Measurements from ENCODE around the gene DENND2D.

DENND2D gene

GRCh38 chr1:111174070-111174469 lies 26.4 kb downstream of the DENND2D start:
- DNase-seq: no peak

- no peak for DNase-seq
Observed at GRCh38 chr1:111172463-111172862, 28.0 kb downstream of the DENND2D start.

- DNase-seq: peak; percentile 14
Observed at GRCh38 chr1:111164151-111164550, 36.3 kb downstream of the DENND2D start.

- DNase-seq: peak; percentile 17
Observed at GRCh38 chr1:111163363-111163762, 37.1 kb downstream of the DENND2D start.

- DNase-seq: peak; percentile 33
Observed at GRCh38 chr1:111162488-111162880, 38.0 kb downstream of the DENND2D start.

- peak; percentile 94 for DNase-seq
Observed at GRCh38 chr1:111161843-111162487, 38.5 kb downstream of the DENND2D start.

- no peak for DNase-seq
Observed at GRCh38 chr1:111157431-111157830, 43.0 kb downstream of the DENND2D start.

GRCh38 chr1:111154021-111154999 lies 46.1 kb downstream of the DENND2D start:
- no peak for DNase-seq

- no peak for DNase-seq
Observed at GRCh38 chr1:111151838-111152237, 48.6 kb downstream of the DENND2D start.

GRCh38 chr1:111148376-111148881 lies 52.0 kb downstream of the DENND2D start:
- DNase-seq: no peak

GRCh38 chr1:111147948-111148347 lies 52.5 kb downstream of the DENND2D start:
- DNase-seq: no peak

- no peak for DNase-seq
Observed at GRCh38 chr1:111145963-111146768, 54.3 kb downstream of the DENND2D start.

GRCh38 chr1:111145542-111145941 lies 54.9 kb downstream of the DENND2D start:
- DNase-seq: no peak

- DNase-seq: no peak
Observed at GRCh38 chr1:111142356-111142975, 58.0 kb downstream of the DENND2D start.

GRCh38 chr1:111141245-111142220 lies 58.9 kb downstream of the DENND2D start:
- no peak for DNase-seq

GRCh38 chr1:111140680-111140967 lies 59.8 kb downstream of the DENND2D start:
- DNase-seq: no peak

GRCh38 chr1:111139956-111140679 lies 60.3 kb downstream of the DENND2D start, which contains the start of the genes CEPT1 and DRAM2:
Gene CEPT1 (plus strand): TSS chr1:111140223. CDS start chr1:111147715, 7,492 bp downstream.
Gene DRAM2 (minus strand): TSS chr1:111140093. CDS start chr1:111131554, 8,539 bp downstream.
- DNase-seq: peak; percentile 93

GRCh38 chr1:111139324-111139955 lies 61.0 kb downstream of the DENND2D start:
- peak; percentile 93 for DNase-seq

Data from NCI-H2171 treated with DMSO at 0.1 percent for 48 hours (cell line).